Measurements from ENCODE around the gene DMPK. TPM values are rescaled to one million over a fixed set of nuclear protein-coding genes. Genes with fewer than 3 reads are reported as not detected.

Gene DMPK
- total RNA-seq, 1 experiment from 2014 or later: 40.5 TPM

GRCh38 chr19:45766296-45766868 is 15.9 kb downstream of the DMPK start:
- intact Hi-C loops (cut with micrococcal nuclease): no loop called here
- Mint-ChIP-seq H3K4me3 (ENCODE audit: unreplicated experiment) (peak overlapping the region; percentile 84), H3K9me3 (ENCODE audit: unreplicated experiment) (no peaks in the 10 kb centered on the region), H3K27ac (ENCODE audit: low read depth, unreplicated experiment) (no peak overlapping the region), H3K27me3 (ENCODE audit: insufficient read depth, unreplicated experiment) (no peaks in the 10 kb centered on the region), H3K4me1 (ENCODE audit: insufficient read depth, unreplicated experiment) (peaks cover 7% of the 10 kb centered on the region), H3K36me3 (ENCODE audit: insufficient read depth, unreplicated experiment) (peaks cover 40% of the 10 kb centered on the region)
- TF ChIP-seq CTCF (IDR thresholded peaks at IDR 0.05; ENCODE audit: unreplicated experiment): no peak
- DNase-seq (ENCODE audit: unreplicated experiment): no peak
- ChIA-PET POLR2A (interaction anchor here (1.5 to 5.9 kb wide), 9 partner anchors 7 to 74 kb away, joined by 4 to 152 read pairs (median 38); partner anchors contain the start of genes DMWD, FBXO46, QPCTL and SNRPD2), CTCF (interaction anchor here (0.7 to 1.1 kb wide), 3 partner anchors 11 to 74 kb away, joined by 3 read pairs; partner anchors contain the start of gene QPCTL)
- no TSS peak for BruUV-seq (replicated peaks)

GRCh38 chr19:45765702-45766295 is 16.5 kb downstream of the DMPK start:
- CTCF ChIA-PET: interaction anchor here (0.7 kb wide), 1 partner anchor 73 kb away, joined by 3 read pairs; no protein-coding TSS in a partner anchor
- intact Hi-C loops (cut with micrococcal nuclease): no loop called here
- Mint-ChIP-seq H3K4me3 (ENCODE audit: unreplicated experiment) (peak overlapping the region; percentile 38), H3K4me1 (ENCODE audit: insufficient read depth, unreplicated experiment) (peaks cover 2% of the 10 kb centered on the region), H3K9me3 (ENCODE audit: unreplicated experiment) (no peaks in the 10 kb centered on the region), H3K36me3 (ENCODE audit: insufficient read depth, unreplicated experiment) (peaks cover 35% of the 10 kb centered on the region), H3K27ac (ENCODE audit: low read depth, unreplicated experiment) (no peak overlapping the region), H3K27me3 (ENCODE audit: insufficient read depth, unreplicated experiment) (no peaks in the 10 kb centered on the region)
- no TSS peak for BruUV-seq (replicated peaks)
- no peak for DNase-seq (ENCODE audit: unreplicated experiment)
- TF ChIP-seq CTCF (IDR thresholded peaks at IDR 0.05; ENCODE audit: unreplicated experiment): no peak
- POLR2A ChIA-PET: interaction anchor here (5.2 to 5.9 kb wide), 2 partner anchors 7 to 50 kb away, joined by 38 to 152 read pairs; no protein-coding TSS in a partner anchor

GRCh38 chr19:45764945-45765701 is 17.2 kb downstream of the DMPK start:
- TSS peak; percentile 15 for BruUV-seq (replicated peaks)
- no peak for DNase-seq (ENCODE audit: unreplicated experiment)
- POLR2A ChIA-PET: interaction anchor here (5.9 kb wide), 1 partner anchor 49 kb away, joined by 152 read pairs; no protein-coding TSS in a partner anchor
- Mint-ChIP-seq H3K36me3 (ENCODE audit: insufficient read depth, unreplicated experiment) (peaks cover 28% of the 10 kb centered on the region), H3K27me3 (ENCODE audit: insufficient read depth, unreplicated experiment) (no peaks in the 10 kb centered on the region), H3K4me3 (ENCODE audit: unreplicated experiment) (peak overlapping the region; percentile 38), H3K9me3 (ENCODE audit: unreplicated experiment) (no peaks in the 10 kb centered on the region), H3K4me1 (ENCODE audit: insufficient read depth, unreplicated experiment) (no peaks in the 10 kb centered on the region), H3K27ac (ENCODE audit: low read depth, unreplicated experiment) (no peak overlapping the region)
- no peak for TF ChIP-seq CTCF (IDR thresholded peaks at IDR 0.05; ENCODE audit: unreplicated experiment)
- CTCF ChIA-PET: interaction anchor here (0.5 to 0.8 kb wide), 3 partner anchors 52 to 72 kb away, joined by 3 to 4 read pairs (median 3); no protein-coding TSS in a partner anchor
- intact Hi-C loops (cut with micrococcal nuclease): no loop called here

- ChIA-PET CTCF (interaction anchor here (0.8 kb wide), 1 partner anchor 52 kb away, joined by 3 read pairs; no protein-coding TSS in a partner anchor), POLR2A (interaction anchor here (0.6 kb wide), 1 partner anchor 30 kb away, joined by 3 read pairs; no protein-coding TSS in a partner anchor)
- DNase-seq (ENCODE audit: unreplicated experiment): no peak
- Mint-ChIP-seq H3K36me3 (ENCODE audit: insufficient read depth, unreplicated experiment) (peaks cover 21% of the 10 kb centered on the region), H3K4me3 (ENCODE audit: unreplicated experiment) (no peak overlapping the region), H3K27ac (ENCODE audit: low read depth, unreplicated experiment) (no peak overlapping the region), H3K4me1 (ENCODE audit: insufficient read depth, unreplicated experiment) (no peaks in the 10 kb centered on the region), H3K9me3 (ENCODE audit: unreplicated experiment) (no peaks in the 10 kb centered on the region), H3K27me3 (ENCODE audit: insufficient read depth, unreplicated experiment) (no peaks in the 10 kb centered on the region)
- TF ChIP-seq CTCF (IDR thresholded peaks at IDR 0.05; ENCODE audit: unreplicated experiment): no peak
- intact Hi-C loops (cut with micrococcal nuclease): no loop called here
- BruUV-seq (replicated peaks): no TSS peak
Observed at GRCh38 chr19:45764475-45764874, 17.8 kb downstream of the DMPK start.
